ENCODE measurements around the gene ARL15.

GRCh38 chr5:54227109-54227508, 83.3 kb downstream of the ARL15 start:
- TF ChIP-seq, protein P1, sequence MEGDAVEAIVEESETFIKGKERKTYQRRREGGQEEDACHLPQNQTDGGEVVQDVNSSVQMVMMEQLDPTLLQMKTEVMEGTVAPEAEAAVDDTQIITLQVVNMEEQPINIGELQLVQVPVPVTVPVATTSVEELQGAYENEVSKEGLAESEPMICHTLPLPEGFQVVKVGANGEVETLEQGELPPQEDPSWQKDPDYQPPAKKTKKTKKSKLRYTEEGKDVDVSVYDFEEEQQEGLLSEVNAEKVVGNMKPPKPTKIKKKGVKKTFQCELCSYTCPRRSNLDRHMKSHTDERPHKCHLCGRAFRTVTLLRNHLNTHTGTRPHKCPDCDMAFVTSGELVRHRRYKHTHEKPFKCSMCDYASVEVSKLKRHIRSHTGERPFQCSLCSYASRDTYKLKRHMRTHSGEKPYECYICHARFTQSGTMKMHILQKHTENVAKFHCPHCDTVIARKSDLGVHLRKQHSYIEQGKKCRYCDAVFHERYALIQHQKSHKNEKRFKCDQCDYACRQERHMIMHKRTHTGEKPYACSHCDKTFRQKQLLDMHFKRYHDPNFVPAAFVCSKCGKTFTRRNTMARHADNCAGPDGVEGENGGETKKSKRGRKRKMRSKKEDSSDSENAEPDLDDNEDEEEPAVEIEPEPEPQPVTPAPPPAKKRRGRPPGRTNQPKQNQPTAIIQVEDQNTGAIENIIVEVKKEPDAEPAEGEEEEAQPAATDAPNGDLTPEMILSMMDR (IDR thresholded peaks at IDR 0.05; ENCODE audit: low read depth, low read length): no peak
- TF ChIP-seq POLR2A (IDR thresholded peaks at IDR 0.05; ENCODE audit: extremely low read depth, insufficient read length): no peak
